ENCODE measurements around the gene KCNJ1.

Gene KCNJ1

GRCh38 chr11:128889657-128890213 is 22.6 kb upstream of the KCNJ1 start:
- Histone ChIP-seq H3K18ac (ENCODE audit: low read length) (peak overlapping the region; percentile 18), H3K56ac (ENCODE audit: low read length) (peak overlapping the region; percentile 61), H3K4me3 (ENCODE audit: low read length) (no peak overlapping the region), H3K23ac (ENCODE audit: low read length) (no peak overlapping the region), H4K8ac (ENCODE audit: low read depth, low read length) (no peak overlapping the region), H2BK120ac (ENCODE audit: low read depth, low read length) (no peak overlapping the region), H3K79me2 (ENCODE audit: control insufficient read depth, insufficient read depth, low read length) (no peaks in the 10 kb centered on the region), H3K27me3 (ENCODE audit: insufficient read depth, low read length, poor library complexity) (peaks cover 13% of the 10 kb centered on the region), H3K36me3 (ENCODE audit: control insufficient read depth, insufficient read depth, low read length) (no peaks in the 10 kb centered on the region), H2BK5ac (ENCODE audit: low read length) (no peak overlapping the region), H3K9ac (ENCODE audit: low read length) (no peak overlapping the region), H2AK5ac (ENCODE audit: low read length) (no peak overlapping the region), H3K27ac (ENCODE audit: low read depth, low read length) (no peak overlapping the region), H2BK15ac (replicated peaks; ENCODE audit: low read depth) (no peak overlapping the region), H4K5ac (ENCODE audit: low read length) (no peak overlapping the region), H3K4me1 (ENCODE audit: control insufficient read depth, low read depth, low read length) (peaks cover 2% of the 10 kb centered on the region), H3K79me1 (ENCODE audit: low read length) (no peaks in the 10 kb centered on the region), H3K4ac (ENCODE audit: low read depth, low read length) (no peak overlapping the region), H3K4me2 (ENCODE audit: low read length) (no peak overlapping the region)
- no CpG with 5 or more reads among the region's 8 CpGs for WGBS (ENCODE audit: extremely low coverage, insufficient coverage, low lambda C conversion rate)
- no peak for DNase-seq

- peak overlapping the region; percentile 52 for H2BK5ac ChIP-seq (ENCODE audit: low read length)
- H3K23ac ChIP-seq (ENCODE audit: low read length) = no peak overlapping the region
- H3K9ac ChIP-seq (ENCODE audit: low read length) = peak overlapping the region; percentile 17
- peaks cover 13% of the 10 kb centered on the region for H3K27me3 ChIP-seq (ENCODE audit: insufficient read depth, low read length, poor library complexity)
- H3K4me1 ChIP-seq (ENCODE audit: control insufficient read depth, low read depth, low read length) = peaks cover 2% of the 10 kb centered on the region
- H3K56ac ChIP-seq (ENCODE audit: low read length) = peak overlapping the region; percentile 20
- H2BK120ac ChIP-seq (ENCODE audit: low read depth, low read length) = peak overlapping the region; percentile 37
- peak overlapping the region; percentile 14 for H3K4me2 ChIP-seq (ENCODE audit: low read length)
- H3K27ac ChIP-seq (ENCODE audit: low read depth, low read length) = no peak overlapping the region
- DNase-seq = peak; percentile 93
- H3K18ac ChIP-seq (ENCODE audit: low read length) = peak overlapping the region; percentile 30
- no peak overlapping the region for H3K4ac ChIP-seq (ENCODE audit: low read depth, low read length)
- no peak overlapping the region for H2AK5ac ChIP-seq (ENCODE audit: low read length)
- H3K4me3 ChIP-seq (ENCODE audit: low read length) = no peak overlapping the region
- no peaks in the 10 kb centered on the region for H3K36me3 ChIP-seq (ENCODE audit: control insufficient read depth, insufficient read depth, low read length)
- WGBS (ENCODE audit: extremely low coverage, insufficient coverage, low lambda C conversion rate) = no CpG with 5 or more reads among the region's 15 CpGs
- H4K8ac ChIP-seq (ENCODE audit: low read depth, low read length) = no peak overlapping the region
- no peak overlapping the region for H2BK15ac ChIP-seq (replicated peaks; ENCODE audit: low read depth)
- H4K5ac ChIP-seq (ENCODE audit: low read length) = no peak overlapping the region
- no peaks in the 10 kb centered on the region for H3K79me1 ChIP-seq (ENCODE audit: low read length)
- H3K79me2 ChIP-seq (ENCODE audit: control insufficient read depth, insufficient read depth, low read length) = no peaks in the 10 kb centered on the region
Measured at GRCh38 chr11:128888034-128888985, 21.2 kb upstream of the KCNJ1 start.

- Histone ChIP-seq H2BK5ac (ENCODE audit: low read length) (no peak overlapping the region), H3K79me2 (ENCODE audit: control insufficient read depth, insufficient read depth, low read length) (no peaks in the 10 kb centered on the region), H4K8ac (ENCODE audit: low read depth, low read length) (no peak overlapping the region), H3K36me3 (ENCODE audit: control insufficient read depth, insufficient read depth, low read length) (no peaks in the 10 kb centered on the region), H3K27me3 (ENCODE audit: insufficient read depth, low read length, poor library complexity) (peaks cover 12% of the 10 kb centered on the region), H3K79me1 (ENCODE audit: low read length) (no peaks in the 10 kb centered on the region), H3K9ac (ENCODE audit: low read length) (no peak overlapping the region), H3K27ac (ENCODE audit: low read depth, low read length) (no peak overlapping the region), H3K4me2 (ENCODE audit: low read length) (no peak overlapping the region), H2BK120ac (ENCODE audit: low read depth, low read length) (no peak overlapping the region), H3K18ac (ENCODE audit: low read length) (no peak overlapping the region), H2BK15ac (replicated peaks; ENCODE audit: low read depth) (no peak overlapping the region), H3K4ac (ENCODE audit: low read depth, low read length) (no peak overlapping the region), H3K23ac (ENCODE audit: low read length) (no peak overlapping the region), H2AK5ac (ENCODE audit: low read length) (no peak overlapping the region), H4K5ac (ENCODE audit: low read length) (no peak overlapping the region), H3K56ac (ENCODE audit: low read length) (no peak overlapping the region), H3K4me3 (ENCODE audit: low read length) (no peak overlapping the region), H3K4me1 (ENCODE audit: control insufficient read depth, low read depth, low read length) (no peaks in the 10 kb centered on the region)
- DNase-seq = no peak
- no CpG with 5 or more reads among the region's 5 CpGs for WGBS (ENCODE audit: extremely low coverage, insufficient coverage, low lambda C conversion rate)
Measured at GRCh38 chr11:128886406-128887124, 19.5 kb upstream of the KCNJ1 start.

DNA sequence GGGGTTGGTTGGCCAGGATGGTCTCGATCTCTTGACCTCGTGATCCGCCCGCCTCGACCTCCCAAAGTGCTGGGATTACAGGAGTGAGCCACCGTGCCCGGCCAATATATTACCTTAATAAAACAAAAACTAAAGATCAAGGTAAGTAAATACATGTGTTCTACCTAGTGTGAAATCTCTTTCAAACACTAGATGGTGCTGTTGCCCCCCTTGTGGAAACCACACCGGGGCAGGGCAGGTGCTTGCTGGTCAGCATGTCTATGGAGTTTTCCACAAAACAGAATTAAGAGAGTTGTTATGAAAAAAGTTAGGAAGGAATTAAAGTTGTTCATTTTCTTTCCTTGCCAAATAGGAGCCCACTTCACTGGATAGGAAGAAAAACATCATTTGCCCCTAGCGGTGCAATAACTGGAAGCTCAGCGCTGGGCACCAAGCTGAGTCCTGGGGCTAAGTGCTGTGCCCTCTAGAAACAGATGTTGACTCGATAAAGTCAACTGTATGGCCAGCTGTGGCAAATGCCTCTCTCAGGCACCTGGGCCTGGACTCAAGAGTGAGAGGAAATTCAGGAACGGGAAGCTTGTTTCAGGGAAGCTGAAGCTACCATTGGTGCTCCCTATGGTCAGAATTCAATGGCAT is 17.7 kb upstream of the KCNJ1 start:
- peak; percentile 77 for DNase-seq
- no peak overlapping the region for H3K56ac ChIP-seq (ENCODE audit: low read length)
- H3K23ac ChIP-seq (ENCODE audit: low read length) = no peak overlapping the region
- H3K36me3 ChIP-seq (ENCODE audit: control insufficient read depth, insufficient read depth, low read length) = no peaks in the 10 kb centered on the region
- H3K4me3 ChIP-seq (ENCODE audit: low read length) = no peak overlapping the region
- H4K5ac ChIP-seq (ENCODE audit: low read length) = no peak overlapping the region
- no peak overlapping the region for H2AK5ac ChIP-seq (ENCODE audit: low read length)
- no peak overlapping the region for H4K8ac ChIP-seq (ENCODE audit: low read depth, low read length)
- no peaks in the 10 kb centered on the region for H3K79me2 ChIP-seq (ENCODE audit: control insufficient read depth, insufficient read depth, low read length)
- H2BK5ac ChIP-seq (ENCODE audit: low read length) = no peak overlapping the region
- peaks cover 7% of the 10 kb centered on the region for H3K27me3 ChIP-seq (ENCODE audit: insufficient read depth, low read length, poor library complexity)
- no peaks in the 10 kb centered on the region for H3K4me1 ChIP-seq (ENCODE audit: control insufficient read depth, low read depth, low read length)
- H3K27ac ChIP-seq (ENCODE audit: low read depth, low read length) = no peak overlapping the region
- no peak overlapping the region for H2BK15ac ChIP-seq (replicated peaks; ENCODE audit: low read depth)
- no peak overlapping the region for H3K4me2 ChIP-seq (ENCODE audit: low read length)
- H3K18ac ChIP-seq (ENCODE audit: low read length) = no peak overlapping the region
- no peak overlapping the region for H2BK120ac ChIP-seq (ENCODE audit: low read depth, low read length)
- no CpG with 5 or more reads among the region's 12 CpGs for WGBS (ENCODE audit: extremely low coverage, insufficient coverage, low lambda C conversion rate)
- no peak overlapping the region for H3K9ac ChIP-seq (ENCODE audit: low read length)
- no peak overlapping the region for H3K4ac ChIP-seq (ENCODE audit: low read depth, low read length)
- no peaks in the 10 kb centered on the region for H3K79me1 ChIP-seq (ENCODE audit: low read length)

DNA sequence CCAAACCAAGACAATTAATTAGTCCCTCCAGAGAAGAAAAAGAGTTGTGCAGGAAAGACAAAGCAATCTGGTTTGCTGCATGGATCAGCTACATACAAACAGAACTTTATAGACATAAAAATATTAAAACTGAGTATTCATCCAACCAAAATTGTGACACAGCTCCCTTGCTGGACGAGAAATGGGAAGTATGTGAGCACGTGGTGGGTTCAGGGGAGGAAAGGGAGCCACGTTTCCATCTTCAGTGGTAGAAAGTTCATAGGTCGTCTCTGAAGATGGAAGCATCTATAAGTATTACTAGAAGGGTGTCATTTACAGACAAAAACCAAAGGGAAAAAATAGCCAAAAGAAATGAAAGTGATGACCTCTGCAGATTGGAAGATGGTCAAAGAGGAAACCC is 17.0 kb upstream of the KCNJ1 start:
- H2BK5ac ChIP-seq (ENCODE audit: low read length) = no peak overlapping the region
- DNase-seq = no peak
- WGBS (ENCODE audit: extremely low coverage, insufficient coverage, low lambda C conversion rate) = no CpG with 5 or more reads among the region's 4 CpGs
- no peak overlapping the region for H3K56ac ChIP-seq (ENCODE audit: low read length)
- H3K4me2 ChIP-seq (ENCODE audit: low read length) = no peak overlapping the region
- H3K18ac ChIP-seq (ENCODE audit: low read length) = no peak overlapping the region
- no peak overlapping the region for H4K8ac ChIP-seq (ENCODE audit: low read depth, low read length)
- H3K79me2 ChIP-seq (ENCODE audit: control insufficient read depth, insufficient read depth, low read length) = no peaks in the 10 kb centered on the region
- no peaks in the 10 kb centered on the region for H3K36me3 ChIP-seq (ENCODE audit: control insufficient read depth, insufficient read depth, low read length)
- no peak overlapping the region for H2BK15ac ChIP-seq (replicated peaks; ENCODE audit: low read depth)
- H2BK120ac ChIP-seq (ENCODE audit: low read depth, low read length) = no peak overlapping the region
- no peak overlapping the region for H4K5ac ChIP-seq (ENCODE audit: low read length)
- H3K23ac ChIP-seq (ENCODE audit: low read length) = no peak overlapping the region
- no peak overlapping the region for H3K4ac ChIP-seq (ENCODE audit: low read depth, low read length)
- no peaks in the 10 kb centered on the region for H3K27me3 ChIP-seq (ENCODE audit: insufficient read depth, low read length, poor library complexity)
- no peak overlapping the region for H2AK5ac ChIP-seq (ENCODE audit: low read length)
- no peaks in the 10 kb centered on the region for H3K79me1 ChIP-seq (ENCODE audit: low read length)
- H3K9ac ChIP-seq (ENCODE audit: low read length) = no peak overlapping the region
- no peak overlapping the region for H3K27ac ChIP-seq (ENCODE audit: low read depth, low read length)
- no peak overlapping the region for H3K4me3 ChIP-seq (ENCODE audit: low read length)
- no peaks in the 10 kb centered on the region for H3K4me1 ChIP-seq (ENCODE audit: control insufficient read depth, low read depth, low read length)

Measured in mesendoderm (in vitro differentiated cells).